ENCODE measurements around the gene SLC26A1. TPM values are rescaled to one million over a fixed set of nuclear protein-coding genes. Genes with fewer than 3 reads are reported as not detected.

Gene SLC26A1
- total RNA-seq, 1 experiment from 2014 or later, result 0.85 TPM

DNA sequence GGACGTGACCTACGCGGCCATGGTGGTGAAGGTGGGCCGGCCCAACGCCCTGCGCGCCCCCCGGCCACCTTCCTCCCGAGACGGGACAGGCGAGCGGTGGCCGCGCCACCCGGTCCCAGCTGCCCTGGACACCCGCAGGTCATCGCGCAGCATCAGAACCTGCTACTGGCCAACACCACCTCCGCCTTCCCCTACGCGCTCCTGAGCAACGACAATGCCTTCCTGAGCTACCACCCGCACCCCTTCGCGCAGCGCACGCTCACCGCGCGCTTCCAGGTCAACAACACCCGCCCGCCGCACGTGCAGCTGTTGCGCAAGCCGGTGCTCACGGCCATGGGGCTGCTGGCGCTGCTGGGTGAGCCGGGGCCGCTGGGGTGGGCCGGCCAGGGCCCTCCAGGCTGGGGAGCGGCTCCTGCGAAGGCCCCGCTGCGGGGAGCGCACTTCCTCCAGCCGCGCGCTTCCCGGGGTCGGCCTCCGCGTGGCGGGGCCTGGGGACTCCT is 9.0 kb upstream of the SLC26A1 start:
- ATAC-seq (peak; percentile 22), DNase-seq (ENCODE audit: low spot score) (peak; percentile 62)
- Mint-ChIP-seq H3K9me3 (peaks cover 5% of the 10 kb centered on the region; the same call in 1 of the 2 replicates), H3K36me3 (no peaks in the 10 kb centered on the region), H3K27me3 (ENCODE audit: low read depth) (peaks cover 80% of the 10 kb centered on the region), H3K4me1 (no peaks in the 10 kb centered on the region), H3K27ac (no peak overlapping the region), H3K4me3 (peak overlapping the region; percentile 57)
- CTCF ChIA-PET, result interaction anchor here (0.9 to 1.4 kb wide), 3 partner anchors 15 to 318 kb away, joined by 3 to 5 read pairs (median 3); partner anchors contain the start of gene IDUA
- POLR2A ChIA-PET, result interaction anchor here (1.2 kb wide), 1 partner anchor 14 kb away, joined by 4 read pairs; no protein-coding TSS in a partner anchor
- TF ChIP-seq ATF2 (CRISPR knock-in tag; IDR thresholded peaks at IDR 0.05; ENCODE audit: borderline replicate concordance, low read depth) (no peak), ZNF317 (CRISPR knock-in tag; IDR thresholded peaks at IDR 0.05; ENCODE audit: borderline replicate concordance, low read depth) (peak; percentile 26; the same call in 1 of the 2 replicates), STAT6 (CRISPR knock-in tag; conservative IDR thresholded peaks at IDR 0.05; ENCODE audit: low read depth) (no peak), ESRRA (CRISPR knock-in tag; IDR thresholded peaks at IDR 0.05; ENCODE audit: borderline replicate concordance) (no peak; the same call in 1 of the 2 replicates), ZNF423 (CRISPR knock-in tag; IDR thresholded peaks at IDR 0.05) (no peak), ERG (CRISPR knock-in tag; IDR thresholded peaks at IDR 0.05) (no peak), NFE2L1 (CRISPR knock-in tag; IDR thresholded peaks at IDR 0.05) (peak; percentile 73; the same call in 1 of the 2 replicates), JUN (CRISPR knock-in tag; IDR thresholded peaks at IDR 0.05) (no peak), RELA (CRISPR knock-in tag; IDR thresholded peaks at IDR 0.05; ENCODE audit: borderline replicate concordance) (peak; percentile 78; the same call in 1 of the 2 replicates), ZNF232 (CRISPR knock-in tag; IDR thresholded peaks at IDR 0.05) (no peak), ATF1 (CRISPR knock-in tag; IDR thresholded peaks at IDR 0.05) (no peak), ETV6 (CRISPR knock-in tag; IDR thresholded peaks at IDR 0.05) (peak; percentile 90), ZBTB43 (CRISPR knock-in tag; IDR thresholded peaks at IDR 0.05) (no peak), ATF3 (CRISPR knock-in tag; conservative IDR thresholded peaks at IDR 0.05) (no peak), IRF2 (CRISPR knock-in tag; IDR thresholded peaks at IDR 0.05; ENCODE audit: borderline replicate concordance, low read depth) (peak; percentile 64; the same call in 1 of the 2 replicates), MXD4 (CRISPR knock-in tag; IDR thresholded peaks at IDR 0.05; ENCODE audit: borderline replicate concordance) (no peak), MAX (CRISPR knock-in tag; IDR thresholded peaks at IDR 0.05) (peak; percentile 96), MYBL2 (CRISPR knock-in tag; IDR thresholded peaks at IDR 0.05) (peak; percentile 63; the same call in 1 of the 2 replicates), FOXJ3 (CRISPR knock-in tag; IDR thresholded peaks at IDR 0.05; ENCODE audit: borderline replicate concordance) (no peak), ZNF671 (CRISPR knock-in tag; IDR thresholded peaks at IDR 0.05) (no peak), E2F1 (CRISPR knock-in tag; IDR thresholded peaks at IDR 0.05) (no peak; the same call in 1 of the 2 replicates), SMAD3 (CRISPR knock-in tag; IDR thresholded peaks at IDR 0.05; ENCODE audit: borderline replicate concordance) (0 out of 2 replicates have a peak, but pooled peaks have one; percentile 52)
- TF ChIP-seq, protein P1, sequence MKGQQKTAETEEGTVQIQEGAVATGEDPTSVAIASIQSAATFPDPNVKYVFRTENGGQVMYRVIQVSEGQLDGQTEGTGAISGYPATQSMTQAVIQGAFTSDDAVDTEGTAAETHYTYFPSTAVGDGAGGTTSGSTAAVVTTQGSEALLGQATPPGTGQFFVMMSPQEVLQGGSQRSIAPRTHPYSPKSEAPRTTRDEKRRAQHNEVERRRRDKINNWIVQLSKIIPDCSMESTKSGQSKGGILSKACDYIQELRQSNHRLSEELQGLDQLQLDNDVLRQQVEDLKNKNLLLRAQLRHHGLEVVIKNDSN (CRISPR knock-in tag; IDR thresholded peaks at IDR 0.05), result peak; percentile 56; the same call in 1 of the 2 replicates
- TF ChIP-seq, protein P2, sequence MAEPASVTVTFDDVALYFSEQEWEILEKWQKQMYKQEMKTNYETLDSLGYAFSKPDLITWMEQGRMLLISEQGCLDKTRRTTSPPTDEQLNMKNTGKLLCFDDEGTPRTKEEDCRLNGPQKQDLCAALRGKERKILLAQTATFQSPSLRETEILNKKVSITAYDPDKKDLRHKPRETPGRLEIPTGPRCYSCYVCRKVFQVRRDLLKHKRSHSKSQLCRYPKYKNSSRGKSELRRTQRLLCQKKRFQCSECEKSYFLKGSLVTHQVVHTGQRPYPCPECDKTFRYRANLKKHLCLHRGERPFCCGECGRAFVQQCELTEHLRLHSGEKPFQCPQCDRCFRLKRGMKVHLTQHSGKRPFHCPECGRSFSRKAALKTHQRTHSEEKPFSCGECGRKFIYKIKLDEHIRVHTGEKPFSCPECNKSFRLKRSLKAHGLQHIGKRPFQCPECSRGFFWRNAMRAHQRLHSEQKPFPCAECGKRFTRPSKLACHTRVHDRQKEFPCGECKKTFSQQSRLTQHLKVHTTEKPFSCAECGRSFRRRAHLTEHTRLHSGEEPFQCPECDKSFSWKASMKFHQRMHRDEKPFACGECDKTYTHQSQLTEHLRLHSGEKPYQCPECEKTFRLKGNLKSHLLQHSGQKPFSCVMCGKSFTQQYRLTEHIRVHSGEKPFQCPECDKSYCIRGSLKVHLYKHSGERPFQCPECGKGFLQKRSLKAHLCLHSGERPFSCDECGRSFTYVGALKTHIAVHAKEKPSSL (CRISPR knock-in tag; conservative IDR thresholded peaks at IDR 0.05), result no peak
